GM12878 (cell line): ENCODE results near the gene STX10. TPM values are rescaled to one million over a fixed set of nuclear protein-coding genes. Genes with fewer than 3 reads are reported as not detected.

Source experiments
- ATAC-seq: fragments of 200-7000 bp; cut with Tn5 transposase; 3 replicates; pipeline ENCODE4 v1.9.1; 2020; ENCODE audit warnings: mild to moderate bottlenecking, moderate library complexity
- BruUV-seq: library from RNA; stranded (reverse); fragments of 400-500 nt; replicated peaks from 2 replicates; lab custom pipeline; 2021; lab: Mats Ljungman, UMichigan
- CTCF ChIA-PET: fragments of 300-600 bp; sonication (Branson Sonifier 250); formaldehyde crosslinking; extraction: SDS; loops from one replicate; lab custom pipeline; 2021; ENCODE audit warnings: inconsistent platforms; lab: Yijun Ruan, JAX
- POLR2A ChIA-PET: fragments of 350-600 bp; formaldehyde crosslinking; extraction: SDS; loops from one replicate; lab custom pipeline; 2021; ENCODE audit warnings: inconsistent platforms; lab: Charles Lee
- RAD21 ChIA-PET: fragments of 300-600 bp; sonication (Branson Sonifier 250); formaldehyde crosslinking; loops from one replicate; lab custom pipeline; 2023; ENCODE audit warnings: antibody characterized with exemption; ENCODE audit not compliant: unreplicated experiment; lab: Charles Lee
- SMC1A ChIA-PET: fragments of 300-600 bp; sonication (Branson Sonifier 250); formaldehyde crosslinking; loops from one replicate; lab custom pipeline; 2023; ENCODE audit not compliant: unreplicated experiment, uncharacterized antibody; lab: Charles Lee
- DNase-seq: peaks from one replicate; pipeline ENCODE4 v3.0.0-alpha.2; 2011; ENCODE audit warnings: low read depth, low spot score
- FAIRE-seq: peaks from 3 replicates; lab custom pipeline; 2011; peaks lifted over from hg19 to GRCh38; lab: Jason Lieb, UNC
- H2AFZ ChIP-seq: 2 replicates; pipeline ENCODE4 v1.6.0; 2011; ENCODE audit warnings: low read depth, low read length, control low read depth; ENCODE audit not compliant: control insufficient read depth
- H3K27ac ChIP-seq: 2 replicates; pipeline ENCODE4 v1.5.1; 2011; ENCODE audit warnings: control low read depth; ENCODE audit not compliant: control insufficient read depth, insufficient read depth
- H3K27me3 ChIP-seq, 2 experiments: replicated peaks in 1 of 2; 2 replicates each; pipeline versions ENCODE4 v1.6.0 to v1.6.1; 2011; ENCODE audit warnings: low read length in 1 of 2; ENCODE audit not compliant: control insufficient read depth in 2 of 2, insufficient read depth in 2 of 2
- H3K36me3 ChIP-seq, 2 experiments: 2 replicates each; pipeline ENCODE4 v1.5.1; 2011; ENCODE audit warnings: low read length in 1 of 2; ENCODE audit not compliant: control insufficient read depth in 2 of 2, insufficient read depth in 2 of 2
- H3K4me1 ChIP-seq: 2 replicates; pipeline ENCODE4 v1.6.1; 2011; ENCODE audit warnings: mild to moderate bottlenecking, low read length, moderate library complexity, mixed read lengths; ENCODE audit not compliant: control insufficient read depth, insufficient read depth
- H3K4me2 ChIP-seq: 2 replicates; pipeline ENCODE4 v1.6.0; 2011; ENCODE audit warnings: control low read depth; ENCODE audit not compliant: control insufficient read depth, insufficient read depth
- H3K4me3 ChIP-seq: fragments of 200-600 bp; sonication (generic); 2 replicates; pipeline ENCODE4 v1.5.1; 2016
- H3K79me2 ChIP-seq: 2 replicates; pipeline ENCODE4 v1.6.0; 2011; ENCODE audit warnings: low read length; ENCODE audit not compliant: control insufficient read depth, insufficient read depth
- H3K9ac ChIP-seq: 2 replicates; pipeline ENCODE4 v1.8.0; 2011; ENCODE audit warnings: low read length, control low read depth, mixed read lengths; ENCODE audit not compliant: control insufficient read depth, insufficient read depth
- H3K9me3 ChIP-seq: replicated peaks from 3 replicates; pipeline ENCODE4 v1.5.1; 2011; ENCODE audit warnings: mild to moderate bottlenecking, low read length; ENCODE audit not compliant: control insufficient read depth, insufficient read depth
- H4K20me1 ChIP-seq: 2 replicates; pipeline ENCODE4 v1.6.0; 2011; ENCODE audit not compliant: control insufficient read depth, insufficient read depth
- BMI1 ChIP-seq: fragments of 450-650 bp; IDR thresholded peaks from 2 replicates; pipeline ENCODE4 v1.6.1; 2016; ENCODE audit warnings: mild to moderate bottlenecking, moderate library complexity, borderline replicate concordance
- CREB1 ChIP-seq: IDR thresholded peaks from 2 replicates; pipeline ENCODE4 v1.6.1; 2012; ENCODE audit warnings: low read depth, mild to moderate bottlenecking, inconsistent platforms
- EGR1 ChIP-seq, 2 experiments: IDR thresholded peaks; 1 replicate in 1 of 2; 2 replicates in 1 of 2; pipeline ENCODE4 v1.6.1; 2011 to 2012; ENCODE audit warnings: low read depth in 2 of 2, low read length in 2 of 2, borderline replicate concordance in 1 of 2, mild to moderate bottlenecking in 1 of 2, moderate library complexity in 1 of 2
- MYC ChIP-seq: IDR thresholded peaks from 2 replicates; pipeline ENCODE4 v1.6.1; 2011; ENCODE audit warnings: mild to moderate bottlenecking, low read length, moderate library complexity, inconsistent platforms; ENCODE audit not compliant: insufficient read depth, insufficient replicate concordance, insufficient read length, severe bottlenecking
- NFXL1 ChIP-seq: fragments of 450-650 bp; IDR thresholded peaks from 2 replicates; pipeline ENCODE4 v1.6.1; 2017; ENCODE audit warnings: antibody characterized with exemption, mild to moderate bottlenecking, borderline replicate concordance
- RAD21 ChIP-seq: IDR thresholded peaks from 2 replicates; pipeline ENCODE4 v1.6.1; 2011; ENCODE audit warnings: mild to moderate bottlenecking, low read depth, low read length, moderate library complexity; ENCODE audit not compliant: insufficient read depth
- RAD51 ChIP-seq: fragments of 450-650 bp; IDR thresholded peaks from 2 replicates; pipeline ENCODE4 v1.6.1; 2016; ENCODE audit warnings: moderate library complexity, mild to moderate bottlenecking, inconsistent platforms
- TARDBP ChIP-seq: IDR thresholded peaks from 2 replicates; pipeline ENCODE4 v1.6.1; 2016; ENCODE audit warnings: borderline replicate concordance
- ZNF274 ChIP-seq: IDR thresholded peaks from one replicate; pipeline ENCODE4 v1.8.0; 2011; ENCODE audit not compliant: insufficient read length, insufficient read depth
- WGBS: methylation state at CpG from one replicate; pipeline ENCODE4 v1.1.6; 2016; ENCODE audit warnings: low lambda C conversion rate; ENCODE audit not compliant: insufficient replicate concordance, insufficient coverage; ENCODE audit errors: missing lambda C conversion rate; 5-methylcytosine and 5-hydroxymethylcytosine counted together
- in situ Hi-C: fragments of 300-500 bp; cut with MboI; formaldehyde crosslinking; loops from 9 replicates; pipeline ENCODE4 v1.14.3; 2018; ENCODE audit warnings: mixed read lengths
- intact Hi-C: fragments of 100-400 bp; cut with micrococcal nuclease; formaldehyde crosslinking; loops from one replicate; pipeline ENCODE4 v1.14.2; 2022; ENCODE audit not compliant: unreplicated experiment
- polyA plus RNA-seq, 11 experiments: library from polyadenylated mRNA; depleted of rRNA in 4 of 11; unstranded in 6 of 11; stranded (reverse) in 5 of 11; fragments of >200 nt; fragmentation: Nextera tagmentation in 4 of 11; fragmentation: Illumina TruSeq in 1 of 11; extraction: Ambion mirVana in 4 of 11; extraction: Trizol in 1 of 11; gene quantifications; 1 replicate in 1 of 11; 2 replicates in 10 of 11; pipeline versions ENCODE4 v1.2.1 to v1.2.3, GENCODE V29; 2011 to 2016; ENCODE audit warnings: inconsistent platforms in 2 of 11, missing spikeins in 2 of 11, low read depth in 1 of 11
- total RNA-seq, 4 experiments: library from RNA; depleted of rRNA in 3 of 4; stranded (reverse); fragments of >200 nt in 3 of 4; fragmentation: Illumina TruSeq in 1 of 4; extraction: Trizol in 1 of 4; gene quantifications; 2 replicates each; pipeline versions ENCODE4 v1.2.1 to v1.2.3, GENCODE V29; 2013 to 2021
- TF ChIP-seq, protein P1 (sequence below): fragments of 150-350 bp; IDR thresholded peaks from 2 replicates; pipeline ENCODE4 v1.6.1; 2014; ENCODE audit warnings: mild to moderate bottlenecking, low read depth, low read length
- TF ChIP-seq, protein P2 (sequence below): IDR thresholded peaks from 2 replicates; pipeline ENCODE4 v1.6.1; 2011; ENCODE audit warnings: borderline replicate concordance, low read depth, mild to moderate bottlenecking, moderate library complexity, low read length; ENCODE audit not compliant: insufficient read depth, poor library complexity, severe bottlenecking

STX10 gene
- total and polyA plus RNA-seq, 10 of the 15 experiments (the other 5 are each of a cell fraction or from before 2014, with no cell fraction given), result 0.56 to 76.1 (median 47.6) TPM

DNA sequence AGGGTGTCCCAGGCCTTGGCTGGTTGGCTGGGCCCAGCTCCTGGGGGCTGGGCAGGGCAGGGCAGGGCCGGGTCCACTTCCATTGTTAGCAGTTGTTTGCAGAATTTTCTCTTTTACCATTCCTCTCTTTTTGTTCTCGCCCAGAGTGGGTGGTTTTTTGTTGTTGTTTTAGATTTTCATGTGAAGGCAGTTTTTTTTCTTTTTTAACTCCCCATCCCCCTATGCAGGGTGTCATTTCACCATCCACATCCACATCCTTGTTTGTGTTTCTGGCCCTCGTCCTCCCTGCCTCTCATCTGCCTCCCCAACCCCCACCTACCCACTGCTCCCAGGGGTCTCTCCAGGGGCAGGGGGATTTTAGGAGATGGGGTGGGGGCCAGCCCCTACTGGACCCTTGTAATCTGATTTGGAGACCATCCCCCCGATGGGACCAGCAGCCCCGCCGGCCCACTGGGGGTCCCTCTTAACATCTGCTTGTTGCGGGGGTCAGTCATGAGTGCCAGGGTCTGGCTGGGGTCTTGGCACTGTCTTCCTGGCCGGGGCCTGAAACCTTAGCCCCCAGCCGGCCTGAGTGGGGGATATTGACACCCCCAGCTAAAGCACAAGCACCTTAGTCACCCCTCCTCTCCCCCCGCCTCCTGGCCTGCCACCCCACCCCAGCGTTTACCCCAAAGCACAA, 10.4 kb downstream of the STX10 start (continued):
- TF ChIP-seq, protein P1, sequence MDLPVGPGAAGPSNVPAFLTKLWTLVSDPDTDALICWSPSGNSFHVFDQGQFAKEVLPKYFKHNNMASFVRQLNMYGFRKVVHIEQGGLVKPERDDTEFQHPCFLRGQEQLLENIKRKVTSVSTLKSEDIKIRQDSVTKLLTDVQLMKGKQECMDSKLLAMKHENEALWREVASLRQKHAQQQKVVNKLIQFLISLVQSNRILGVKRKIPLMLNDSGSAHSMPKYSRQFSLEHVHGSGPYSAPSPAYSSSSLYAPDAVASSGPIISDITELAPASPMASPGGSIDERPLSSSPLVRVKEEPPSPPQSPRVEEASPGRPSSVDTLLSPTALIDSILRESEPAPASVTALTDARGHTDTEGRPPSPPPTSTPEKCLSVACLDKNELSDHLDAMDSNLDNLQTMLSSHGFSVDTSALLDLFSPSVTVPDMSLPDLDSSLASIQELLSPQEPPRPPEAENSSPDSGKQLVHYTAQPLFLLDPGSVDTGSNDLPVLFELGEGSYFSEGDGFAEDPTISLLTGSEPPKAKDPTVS, result no peak
- TF ChIP-seq ZNF274 (no peak), NFXL1 (no peak), EGR1 (IDR thresholded peaks at IDR 0.05; ENCODE audit: borderline replicate concordance in 1 of 2, low read depth in 2 of 2, low read length in 2 of 2) (no peak), CREB1 (no peak), TARDBP (no peak), BMI1 (no peak), MYC (no peak)
- TF ChIP-seq, protein P2, sequence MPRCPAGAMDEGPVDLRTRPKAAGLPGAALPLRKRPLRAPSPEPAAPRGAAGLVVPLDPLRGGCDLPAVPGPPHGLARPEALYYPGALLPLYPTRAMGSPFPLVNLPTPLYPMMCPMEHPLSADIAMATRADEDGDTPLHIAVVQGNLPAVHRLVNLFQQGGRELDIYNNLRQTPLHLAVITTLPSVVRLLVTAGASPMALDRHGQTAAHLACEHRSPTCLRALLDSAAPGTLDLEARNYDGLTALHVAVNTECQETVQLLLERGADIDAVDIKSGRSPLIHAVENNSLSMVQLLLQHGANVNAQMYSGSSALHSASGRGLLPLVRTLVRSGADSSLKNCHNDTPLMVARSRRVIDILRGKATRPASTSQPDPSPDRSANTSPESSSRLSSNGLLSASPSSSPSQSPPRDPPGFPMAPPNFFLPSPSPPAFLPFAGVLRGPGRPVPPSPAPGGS, result no peak

DNA sequence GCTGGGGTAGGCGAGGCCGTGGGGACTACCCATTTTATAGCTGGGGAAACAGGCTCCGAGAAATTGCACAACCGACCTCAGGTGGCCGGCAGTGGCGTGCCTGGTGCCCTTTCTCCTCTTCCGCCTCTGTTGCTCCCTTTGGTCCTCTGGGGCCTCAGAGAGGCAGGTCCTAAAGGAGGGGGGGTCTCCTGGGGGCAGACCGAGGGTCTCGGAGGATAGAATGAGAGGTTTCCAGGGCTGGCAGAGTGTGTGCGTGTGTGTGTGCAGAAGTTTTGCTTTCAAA, 11.3 kb downstream of the STX10 start:
- ChIA-PET SMC1A (no interaction called here), POLR2A (no interaction called here), RAD21 (no interaction called here), CTCF (no interaction called here)
- TF ChIP-seq MYC (no peak), RAD21 (no peak), RAD51 (no peak)
- H3K9me3 ChIP-seq, result no peaks in the 10 kb centered on the region
- H3K27ac ChIP-seq, result no peak overlapping the region
- BruUV-seq, result no TSS peak
- no peak overlapping the region for H3K9ac ChIP-seq
- H4K20me1 ChIP-seq, result no peaks in the 10 kb centered on the region
- FAIRE-seq, result no peak
- ATAC-seq, result no peak
- H3K79me2 ChIP-seq, result no peaks in the 10 kb centered on the region; the same call in 1 of the 2 replicates
- H3K4me1 ChIP-seq, result no peaks in the 10 kb centered on the region
- H2AFZ ChIP-seq, result no peak overlapping the region
- H3K36me3 ChIP-seq, result peaks cover 11 to 32% of the 10 kb centered on the region in 2 experiments
- no peak overlapping the region for H3K4me3 ChIP-seq
- intact Hi-C loops (no loop called here), in situ Hi-C loops (no loop called here)
- no peaks in the 10 kb centered on the region for H3K27me3 ChIP-seq
- WGBS, result 88% methylated on average over 10 of the region's 10 CpGs
- no peak for DNase-seq
- no peak overlapping the region for H3K4me2 ChIP-seq
